ENCODE results near the gene GLIS1.

The GLIS1 gene

DNA sequence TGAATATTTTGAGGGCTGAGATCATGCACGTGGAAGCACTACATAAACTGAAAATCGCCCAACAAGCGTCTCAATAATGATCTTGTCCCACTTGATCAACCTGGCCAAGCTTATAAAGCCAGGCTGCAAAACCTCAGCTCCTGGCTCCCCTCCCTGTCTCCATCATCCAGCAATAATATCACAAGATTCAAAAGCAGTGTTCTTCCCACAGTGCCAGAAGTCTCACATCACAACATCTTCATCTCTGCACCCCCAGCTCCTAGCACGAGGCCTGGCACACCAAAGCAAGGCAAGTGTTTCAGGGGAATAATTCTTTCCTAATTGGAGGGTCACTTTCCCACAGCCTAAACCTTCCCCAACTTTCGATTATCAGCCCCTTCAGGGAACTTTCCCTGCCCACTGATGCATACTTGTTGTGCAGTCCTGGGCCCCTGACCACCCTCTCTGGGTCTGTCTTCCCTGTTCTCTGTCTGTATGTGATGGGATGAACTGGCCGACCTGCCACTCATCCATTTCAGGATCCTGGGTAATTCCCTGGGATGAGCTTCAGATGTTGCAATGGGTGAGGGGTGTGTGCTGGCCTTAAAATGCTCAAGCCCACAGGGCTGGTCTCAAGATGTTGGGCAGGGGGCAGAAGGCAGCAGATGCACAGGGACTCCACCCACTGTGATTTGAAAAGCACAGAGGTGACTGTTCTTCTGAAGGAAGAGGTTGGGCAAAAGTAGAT, 150.7 kb downstream of the GLIS1 start:
- no peak for DNase-seq

GRCh38 chr1:53587252-53587988, 151.5 kb downstream of the GLIS1 start:
- no peak for DNase-seq

DNA sequence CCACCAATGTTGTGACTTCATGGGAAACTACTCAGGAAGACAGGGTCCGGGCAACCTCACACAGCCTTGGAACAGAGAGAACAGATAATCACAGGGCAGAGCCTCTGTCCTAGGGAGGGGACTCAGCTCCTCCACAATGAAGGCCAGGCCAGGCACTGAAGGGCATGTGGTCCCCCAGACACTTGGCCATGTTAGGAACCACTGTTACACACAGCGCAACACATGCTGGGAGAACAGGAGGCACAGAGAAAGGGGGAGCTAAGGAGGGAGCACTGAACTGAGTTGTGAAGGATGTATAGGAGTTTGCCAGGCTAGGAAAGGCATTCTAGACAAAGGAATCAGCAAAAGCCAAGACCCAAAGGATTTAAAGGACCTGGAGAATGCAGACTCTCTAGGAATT, 152.2 kb downstream of the GLIS1 start:
- DNase-seq = no peak

DNA sequence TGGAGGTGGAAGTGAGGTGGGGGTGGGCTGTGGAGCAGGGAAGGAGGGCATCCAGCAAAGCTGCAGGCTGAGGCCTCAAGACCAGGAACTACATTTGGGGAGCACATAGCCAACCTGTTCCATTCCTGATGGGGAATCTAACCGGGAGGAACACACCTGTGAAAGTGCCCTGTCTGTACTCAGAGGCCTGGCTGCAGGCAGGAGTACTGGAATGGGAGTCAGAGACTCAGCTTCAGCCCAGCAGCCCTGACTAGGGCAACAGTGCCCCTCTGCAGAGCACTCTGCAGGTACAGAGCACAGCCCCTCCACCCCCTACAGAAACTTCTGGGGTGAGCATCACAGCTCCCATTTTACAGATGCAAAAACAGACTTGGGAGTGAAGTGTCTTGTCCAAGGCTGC, 153.4 kb downstream of the GLIS1 start:
- no peak for DNase-seq

GRCh38 chr1:53585129-53585528, 153.8 kb downstream of the GLIS1 start:
- peak; percentile 35 for DNase-seq

DNA sequence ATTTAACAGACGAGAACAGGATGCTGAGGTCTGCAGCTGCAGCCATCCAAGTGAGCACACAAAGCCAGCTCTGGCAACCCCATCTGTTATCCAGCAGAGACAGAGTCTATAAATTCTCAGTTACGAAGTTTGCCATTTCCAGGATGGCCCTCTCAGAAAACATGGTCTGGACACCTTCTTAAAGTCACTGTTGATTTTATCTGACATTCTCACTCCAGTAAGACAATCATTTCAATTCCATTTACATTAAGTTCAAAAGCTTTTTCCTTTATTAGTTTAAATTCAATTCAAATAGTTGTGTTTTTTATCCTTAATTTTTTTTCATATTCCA, 154.2 kb downstream of the GLIS1 start:
- DNase-seq = no peak

- no peak for DNase-seq
These were observed 154.8 kb downstream of the GLIS1 start for GRCh38 chr1:53583868-53584776.

DNA sequence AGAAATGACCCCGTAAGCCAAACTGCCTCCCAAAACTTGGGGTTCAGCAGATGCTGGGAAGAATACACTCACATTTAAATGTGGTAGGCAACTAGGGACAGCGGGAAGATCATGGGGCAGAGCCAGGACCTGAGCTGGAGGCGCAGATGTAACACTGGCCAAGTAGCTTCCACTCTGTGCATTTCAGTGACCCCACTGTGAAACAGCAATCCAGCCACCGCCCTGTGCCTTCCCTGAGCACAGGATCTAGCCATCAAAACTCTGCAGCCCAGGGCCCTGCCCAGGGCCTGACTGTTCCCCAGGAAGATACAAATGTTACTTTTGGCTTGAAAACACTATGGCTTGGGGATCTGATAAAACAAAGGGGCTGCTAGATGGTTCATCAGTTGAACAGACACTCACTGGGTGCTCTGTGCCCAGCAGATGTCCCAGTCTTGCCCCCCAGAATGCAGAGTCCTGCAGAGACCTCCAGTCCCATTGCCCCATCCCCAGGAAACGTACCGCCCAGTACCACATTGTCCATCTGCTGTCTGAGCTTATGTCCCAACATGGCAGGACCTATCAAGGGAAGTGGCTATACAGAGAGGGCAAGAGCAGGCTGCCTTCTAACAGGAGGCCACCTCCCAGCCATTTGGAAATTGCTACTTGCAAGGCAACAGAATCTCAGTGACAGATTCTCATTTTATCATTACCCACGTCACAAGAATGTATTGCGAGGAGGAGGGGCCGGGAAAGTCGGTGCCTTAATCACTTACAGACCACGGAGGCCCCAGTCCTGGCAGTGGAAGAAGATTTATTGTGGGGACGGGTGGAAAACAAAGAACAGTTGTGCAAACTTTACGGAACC, 155.7 kb downstream of the GLIS1 start:
- DNase-seq = no peak

DNA sequence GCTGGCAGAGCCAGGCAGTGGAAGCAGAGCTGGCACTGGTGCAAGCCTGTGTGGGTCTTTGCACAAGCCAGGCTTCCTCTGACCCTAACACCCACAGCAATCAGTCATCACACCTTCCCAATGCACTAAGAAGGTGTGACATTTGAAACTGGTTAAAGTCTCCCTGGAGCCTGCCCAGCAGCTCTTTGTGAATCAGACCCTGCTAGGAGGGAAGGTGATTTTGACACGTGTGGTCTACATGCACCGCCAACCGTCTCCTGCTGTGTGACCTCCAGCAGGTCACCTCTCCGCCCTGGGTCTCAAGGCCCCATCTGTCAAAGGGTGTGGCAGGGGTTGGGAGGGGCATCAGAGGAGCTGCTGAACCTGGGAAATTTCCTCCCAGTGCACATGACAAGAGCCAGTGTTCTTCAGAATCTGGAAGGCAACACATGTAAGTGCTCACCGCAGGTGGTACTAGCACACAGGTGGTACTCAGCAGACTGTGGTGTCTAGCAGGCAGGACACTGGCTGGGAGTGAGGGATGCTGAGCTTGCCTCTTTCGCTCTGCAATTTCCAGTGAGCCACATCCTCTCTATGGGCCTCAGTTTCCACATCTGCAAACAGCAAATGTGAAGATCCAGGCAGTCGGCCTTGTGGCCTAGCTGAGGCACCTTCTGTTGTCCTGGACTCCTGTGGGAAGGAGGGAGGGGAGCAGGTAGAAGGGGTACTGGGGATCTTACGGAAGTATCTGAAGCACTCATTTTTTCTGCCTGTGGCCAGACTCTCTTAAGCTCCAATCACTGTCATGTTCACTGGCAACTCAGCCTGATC, 156.5 kb downstream of the GLIS1 start:
- no peak for DNase-seq

DNA sequence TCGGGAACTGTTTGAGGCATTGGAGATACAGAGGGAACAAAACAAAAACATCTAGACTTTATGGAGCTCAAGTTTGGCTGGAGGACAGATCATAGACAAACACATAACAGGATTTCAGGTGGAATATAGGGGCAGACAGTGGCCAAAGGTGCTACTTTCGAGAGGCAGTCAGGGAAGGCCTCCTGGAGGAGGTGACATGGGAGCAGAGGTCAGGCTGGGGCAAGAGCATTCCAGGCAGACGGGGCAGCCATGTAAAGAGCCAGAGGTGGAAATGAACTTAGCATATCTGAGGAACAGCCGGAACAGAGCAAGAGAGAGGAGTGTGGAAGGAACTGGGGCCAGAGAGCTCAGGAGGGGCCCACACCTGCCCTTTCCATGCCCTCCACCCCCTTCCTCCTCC, 157.5 kb downstream of the GLIS1 start:
- DNase-seq = no peak

DNA sequence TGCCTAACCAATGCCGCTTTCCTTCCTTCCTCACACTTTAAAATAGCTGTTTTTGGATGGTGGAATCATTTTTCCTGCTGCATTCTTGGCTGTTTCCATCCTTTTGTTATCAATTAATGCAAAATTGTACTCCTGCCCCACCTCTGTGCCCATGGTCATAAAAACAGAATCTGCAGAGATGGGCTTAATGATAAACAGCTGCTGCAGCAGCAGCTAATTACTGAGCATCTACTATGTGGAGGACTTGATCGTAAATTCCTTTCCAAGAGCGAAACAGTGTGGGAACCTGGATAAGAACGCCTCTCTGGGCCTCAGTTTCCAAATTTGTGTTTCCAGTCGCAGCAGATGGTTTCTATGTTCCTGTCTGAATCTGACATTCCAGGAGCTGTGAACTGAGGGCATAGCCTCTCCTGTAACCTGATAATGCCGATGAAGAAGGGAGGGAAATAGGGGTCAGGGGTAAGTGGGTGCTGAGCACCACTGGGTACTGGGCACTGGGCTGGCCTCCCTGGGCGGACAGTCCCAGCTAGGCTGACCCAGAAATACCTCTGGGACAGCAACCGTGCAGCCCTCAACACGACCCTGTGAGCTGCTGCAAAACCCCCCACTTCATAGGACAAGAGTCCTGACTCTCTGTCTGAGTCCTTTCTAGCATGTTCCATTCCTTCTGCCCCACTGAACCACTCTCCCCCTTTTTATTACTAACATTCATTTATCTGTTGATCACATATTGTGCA, 158.1 kb downstream of the GLIS1 start:
- no peak for DNase-seq

DNA sequence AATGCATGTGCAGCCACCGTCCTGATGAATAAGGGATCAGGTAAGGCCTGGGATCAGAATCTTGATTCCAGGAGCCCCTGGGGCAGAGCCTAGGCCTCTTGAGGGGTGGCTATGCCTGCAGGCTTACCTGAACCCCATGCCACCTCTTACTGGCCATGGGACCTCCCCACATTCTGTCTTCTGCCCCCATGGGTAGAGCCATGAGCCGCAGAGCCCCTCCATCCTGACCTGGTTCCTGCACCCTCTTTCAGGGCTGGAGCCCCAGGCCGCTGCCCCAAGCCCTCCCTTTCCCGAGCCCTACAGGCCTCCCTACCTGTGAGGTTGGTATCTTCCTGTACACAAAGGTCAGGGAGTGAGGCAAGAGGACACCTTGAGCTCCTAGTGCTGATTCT, 159.0 kb downstream of the GLIS1 start:
- DNase-seq = no peak

- DNase-seq = no peak
These were observed 159.5 kb downstream of the GLIS1 start for GRCh38 chr1:53579221-53580008.

DNA sequence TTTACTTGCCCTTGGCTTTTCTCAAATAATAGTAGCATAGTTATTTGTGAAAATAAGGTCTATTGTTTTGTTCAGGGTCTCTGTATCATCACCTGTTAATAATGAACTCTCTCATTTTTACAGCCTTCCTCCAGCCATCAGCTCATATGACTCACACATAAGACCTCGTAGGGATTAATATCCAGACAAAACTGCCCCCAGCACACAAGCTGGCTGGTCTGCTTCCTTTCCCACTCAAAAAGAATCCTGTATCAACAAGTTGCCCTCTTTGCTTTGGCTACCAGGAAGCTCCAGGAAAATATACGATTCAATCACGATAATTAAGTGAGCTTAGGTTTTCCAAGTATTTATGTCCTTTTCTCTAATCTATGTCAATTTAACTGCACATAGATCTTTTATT, 160.6 kb downstream of the GLIS1 start:
- no peak for DNase-seq

DNA sequence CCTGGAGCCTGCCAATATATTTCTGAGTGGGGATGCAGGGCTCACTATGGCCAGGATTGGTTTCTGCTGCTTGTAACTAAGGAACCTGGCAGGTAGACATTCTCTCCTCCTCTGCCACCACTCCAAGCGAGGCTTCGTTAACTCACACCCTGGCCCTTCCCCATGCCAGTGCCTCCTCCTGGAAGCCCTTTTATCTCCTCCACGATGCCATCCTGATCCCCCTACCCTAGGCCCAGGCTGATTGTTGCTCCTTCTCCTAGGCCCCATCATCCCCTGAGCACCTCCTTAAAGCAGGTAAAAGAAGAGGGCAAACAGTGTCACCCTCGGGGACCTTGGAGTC, 161.2 kb downstream of the GLIS1 start:
- DNase-seq = no peak

- DNase-seq = no peak
These were observed 161.9 kb downstream of the GLIS1 start for GRCh38 chr1:53576866-53577760.

DNA sequence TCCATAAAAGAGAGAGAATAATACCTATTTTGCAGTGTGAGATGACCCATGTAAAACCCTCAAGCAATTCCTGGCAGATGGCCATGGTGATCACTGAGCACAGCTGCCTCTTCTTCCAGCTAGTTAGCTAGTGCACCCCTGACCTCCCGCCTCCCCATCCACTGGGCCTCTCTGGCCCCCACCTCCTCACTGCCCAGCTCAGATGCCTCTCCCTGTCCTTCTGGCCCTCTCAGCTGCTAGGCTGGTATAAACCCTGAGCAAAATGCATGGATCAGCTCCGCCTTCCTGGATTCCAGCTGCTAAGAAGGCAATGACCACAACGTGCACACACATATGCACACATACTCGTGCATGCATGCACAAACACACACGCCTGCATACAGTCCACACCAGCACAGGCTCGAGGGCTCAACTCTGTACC, 162.6 kb downstream of the GLIS1 start:
- no peak for DNase-seq

- no peak for DNase-seq
These were observed 163.0 kb downstream of the GLIS1 start for GRCh38 chr1:53575955-53576320.
